ENCODE measurements around the gene RBM20. TPM values are rescaled to one million over a fixed set of nuclear protein-coding genes. Genes with fewer than 3 reads are reported as not detected.
A peak's percentile ranks its signal among the peaks of the same experiment; 100 is the strongest.

Gene RBM20
- total and polyA plus RNA-seq, 10 of the 15 experiments (the other 5 are each of a cell fraction or from before 2014, with no cell fraction given): 0.04 to 0.26 (median 0.15) TPM

DNA sequence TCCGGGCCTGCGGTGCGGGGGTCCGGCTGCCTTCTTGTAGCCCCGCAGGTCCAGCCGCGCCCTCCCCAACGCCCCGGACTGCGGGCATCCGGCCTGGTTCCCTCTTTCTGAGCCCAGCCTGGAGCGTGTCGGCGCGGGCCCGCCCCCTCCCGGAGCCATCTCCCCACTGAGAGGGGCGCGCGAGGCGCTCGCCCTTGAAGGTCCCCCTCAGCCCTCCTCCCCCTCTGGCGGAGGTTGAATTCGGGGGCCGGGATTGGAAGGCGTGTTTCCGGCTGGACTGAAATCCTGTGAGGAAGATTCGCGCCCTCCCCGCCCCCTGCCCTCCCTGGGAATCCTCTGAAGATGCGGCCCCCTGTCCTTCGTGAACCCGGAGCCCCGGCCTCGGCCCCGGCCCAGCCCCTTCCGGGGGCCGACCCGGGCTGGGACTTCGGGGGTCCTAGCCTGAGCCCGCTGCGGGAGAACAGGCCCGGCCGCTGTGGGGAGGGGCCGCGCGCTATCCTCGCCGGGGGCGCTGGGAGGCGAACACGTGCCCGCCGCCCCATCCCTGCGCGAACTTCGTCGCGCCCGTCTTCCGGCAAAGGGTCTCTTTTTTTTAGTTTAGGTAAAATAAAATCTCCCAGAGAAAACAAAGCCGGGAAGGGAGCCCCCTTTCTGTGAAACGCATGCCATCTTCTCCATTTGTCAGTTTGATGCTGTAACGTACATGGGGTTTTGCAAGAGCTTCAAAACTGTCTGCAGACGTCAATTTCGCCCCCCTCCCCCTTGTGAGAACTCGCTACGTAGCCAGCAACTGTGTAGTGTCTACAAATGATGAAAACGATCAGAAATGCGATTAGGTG, 228.2 kb downstream of the RBM20 start (continued):
- TF ChIP-seq, protein P1, sequence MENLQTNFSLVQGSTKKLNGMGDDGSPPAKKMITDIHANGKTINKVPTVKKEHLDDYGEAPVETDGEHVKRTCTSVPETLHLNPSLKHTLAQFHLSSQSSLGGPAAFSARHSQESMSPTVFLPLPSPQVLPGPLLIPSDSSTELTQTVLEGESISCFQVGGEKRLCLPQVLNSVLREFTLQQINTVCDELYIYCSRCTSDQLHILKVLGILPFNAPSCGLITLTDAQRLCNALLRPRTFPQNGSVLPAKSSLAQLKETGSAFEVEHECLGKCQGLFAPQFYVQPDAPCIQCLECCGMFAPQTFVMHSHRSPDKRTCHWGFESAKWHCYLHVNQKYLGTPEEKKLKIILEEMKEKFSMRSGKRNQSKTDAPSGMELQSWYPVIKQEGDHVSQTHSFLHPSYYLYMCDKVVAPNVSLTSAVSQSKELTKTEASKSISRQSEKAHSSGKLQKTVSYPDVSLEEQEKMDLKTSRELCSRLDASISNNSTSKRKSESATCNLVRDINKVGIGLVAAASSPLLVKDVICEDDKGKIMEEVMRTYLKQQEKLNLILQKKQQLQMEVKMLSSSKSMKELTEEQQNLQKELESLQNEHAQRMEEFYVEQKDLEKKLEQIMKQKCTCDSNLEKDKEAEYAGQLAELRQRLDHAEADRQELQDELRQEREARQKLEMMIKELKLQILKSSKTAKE (IDR thresholded peaks at IDR 0.05; ENCODE audit: low read depth, poor library complexity, severe bottlenecking): peak; percentile 73
- no peak for TF ChIP-seq MTA2 (IDR thresholded peaks at IDR 0.05; ENCODE audit: low read depth)
- no peak for TF ChIP-seq FOS (IDR thresholded peaks at IDR 0.05; ENCODE audit: borderline replicate concordance, extremely low read depth, insufficient read length)
- no peak for TF ChIP-seq HDAC2 (IDR thresholded peaks at IDR 0.05)
- TF ChIP-seq, protein P2, sequence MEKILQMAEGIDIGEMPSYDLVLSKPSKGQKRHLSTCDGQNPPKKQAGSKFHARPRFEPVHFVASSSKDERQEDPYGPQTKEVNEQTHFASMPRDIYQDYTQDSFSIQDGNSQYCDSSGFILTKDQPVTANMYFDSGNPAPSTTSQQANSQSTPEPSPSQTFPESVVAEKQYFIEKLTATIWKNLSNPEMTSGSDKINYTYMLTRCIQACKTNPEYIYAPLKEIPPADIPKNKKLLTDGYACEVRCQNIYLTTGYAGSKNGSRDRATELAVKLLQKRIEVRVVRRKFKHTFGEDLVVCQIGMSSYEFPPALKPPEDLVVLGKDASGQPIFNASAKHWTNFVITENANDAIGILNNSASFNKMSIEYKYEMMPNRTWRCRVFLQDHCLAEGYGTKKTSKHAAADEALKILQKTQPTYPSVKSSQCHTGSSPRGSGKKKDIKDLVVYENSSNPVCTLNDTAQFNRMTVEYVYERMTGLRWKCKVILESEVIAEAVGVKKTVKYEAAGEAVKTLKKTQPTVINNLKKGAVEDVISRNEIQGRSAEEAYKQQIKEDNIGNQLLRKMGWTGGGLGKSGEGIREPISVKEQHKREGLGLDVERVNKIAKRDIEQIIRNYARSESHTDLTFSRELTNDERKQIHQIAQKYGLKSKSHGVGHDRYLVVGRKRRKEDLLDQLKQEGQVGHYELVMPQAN (conservative IDR thresholded peaks at IDR 0.05): peak; percentile 80; the same call in 1 of the 2 replicates
- TF ChIP-seq, protein P3, sequence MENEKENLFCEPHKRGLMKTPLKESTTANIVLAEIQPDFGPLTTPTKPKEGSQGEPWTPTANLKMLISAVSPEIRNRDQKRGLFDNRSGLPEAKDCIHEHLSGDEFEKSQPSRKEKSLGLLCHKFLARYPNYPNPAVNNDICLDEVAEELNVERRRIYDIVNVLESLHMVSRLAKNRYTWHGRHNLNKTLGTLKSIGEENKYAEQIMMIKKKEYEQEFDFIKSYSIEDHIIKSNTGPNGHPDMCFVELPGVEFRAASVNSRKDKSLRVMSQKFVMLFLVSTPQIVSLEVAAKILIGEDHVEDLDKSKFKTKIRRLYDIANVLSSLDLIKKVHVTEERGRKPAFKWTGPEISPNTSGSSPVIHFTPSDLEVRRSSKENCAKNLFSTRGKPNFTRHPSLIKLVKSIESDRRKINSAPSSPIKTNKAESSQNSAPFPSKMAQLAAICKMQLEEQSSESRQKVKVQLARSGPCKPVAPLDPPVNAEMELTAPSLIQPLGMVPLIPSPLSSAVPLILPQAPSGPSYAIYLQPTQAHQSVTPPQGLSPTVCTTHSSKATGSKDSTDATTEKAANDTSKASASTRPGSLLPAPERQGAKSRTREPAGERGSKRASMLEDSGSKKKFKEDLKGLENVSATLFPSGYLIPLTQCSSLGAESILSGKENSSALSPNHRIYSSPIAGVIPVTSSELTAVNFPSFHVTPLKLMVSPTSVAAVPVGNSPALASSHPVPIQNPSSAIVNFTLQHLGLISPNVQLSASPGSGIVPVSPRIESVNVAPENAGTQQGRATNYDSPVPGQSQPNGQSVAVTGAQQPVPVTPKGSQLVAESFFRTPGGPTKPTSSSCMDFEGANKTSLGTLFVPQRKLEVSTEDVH (IDR thresholded peaks at IDR 0.05; ENCODE audit: low read depth, partially characterized antibody): peak; percentile 64
- no peak for TF ChIP-seq FOXK2 (IDR thresholded peaks at IDR 0.05)
- TF ChIP-seq BRCA1 (IDR thresholded peaks at IDR 0.05; ENCODE audit: low read depth, low read length): no peak
- no peak for TF ChIP-seq POU2F2 (IDR thresholded peaks at IDR 0.05; ENCODE audit: borderline replicate concordance, low read depth, low read length)
- no peak for TF ChIP-seq SUZ12 (IDR thresholded peaks at IDR 0.05; ENCODE audit: unreplicated experiment)
- TF ChIP-seq, protein P4, sequence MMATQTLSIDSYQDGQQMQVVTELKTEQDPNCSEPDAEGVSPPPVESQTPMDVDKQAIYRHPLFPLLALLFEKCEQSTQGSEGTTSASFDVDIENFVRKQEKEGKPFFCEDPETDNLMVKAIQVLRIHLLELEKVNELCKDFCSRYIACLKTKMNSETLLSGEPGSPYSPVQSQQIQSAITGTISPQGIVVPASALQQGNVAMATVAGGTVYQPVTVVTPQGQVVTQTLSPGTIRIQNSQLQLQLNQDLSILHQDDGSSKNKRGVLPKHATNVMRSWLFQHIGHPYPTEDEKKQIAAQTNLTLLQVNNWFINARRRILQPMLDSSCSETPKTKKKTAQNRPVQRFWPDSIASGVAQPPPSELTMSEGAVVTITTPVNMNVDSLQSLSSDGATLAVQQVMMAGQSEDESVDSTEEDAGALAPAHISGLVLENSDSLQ (IDR thresholded peaks at IDR 0.05): peak; percentile 65
- TF ChIP-seq RFX5 (IDR thresholded peaks at IDR 0.05; ENCODE audit: low read depth, low read length): no peak
- TF ChIP-seq WRNIP1 (IDR thresholded peaks at IDR 0.05; ENCODE audit: borderline replicate concordance, low read depth, low read length): no peak
- TF ChIP-seq, protein P5, sequence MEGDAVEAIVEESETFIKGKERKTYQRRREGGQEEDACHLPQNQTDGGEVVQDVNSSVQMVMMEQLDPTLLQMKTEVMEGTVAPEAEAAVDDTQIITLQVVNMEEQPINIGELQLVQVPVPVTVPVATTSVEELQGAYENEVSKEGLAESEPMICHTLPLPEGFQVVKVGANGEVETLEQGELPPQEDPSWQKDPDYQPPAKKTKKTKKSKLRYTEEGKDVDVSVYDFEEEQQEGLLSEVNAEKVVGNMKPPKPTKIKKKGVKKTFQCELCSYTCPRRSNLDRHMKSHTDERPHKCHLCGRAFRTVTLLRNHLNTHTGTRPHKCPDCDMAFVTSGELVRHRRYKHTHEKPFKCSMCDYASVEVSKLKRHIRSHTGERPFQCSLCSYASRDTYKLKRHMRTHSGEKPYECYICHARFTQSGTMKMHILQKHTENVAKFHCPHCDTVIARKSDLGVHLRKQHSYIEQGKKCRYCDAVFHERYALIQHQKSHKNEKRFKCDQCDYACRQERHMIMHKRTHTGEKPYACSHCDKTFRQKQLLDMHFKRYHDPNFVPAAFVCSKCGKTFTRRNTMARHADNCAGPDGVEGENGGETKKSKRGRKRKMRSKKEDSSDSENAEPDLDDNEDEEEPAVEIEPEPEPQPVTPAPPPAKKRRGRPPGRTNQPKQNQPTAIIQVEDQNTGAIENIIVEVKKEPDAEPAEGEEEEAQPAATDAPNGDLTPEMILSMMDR (IDR thresholded peaks at IDR 0.05 in 2 of 3, conservative IDR thresholded peaks at IDR 0.05 in 1 of 3; ENCODE audit: control insufficient read depth in 2 of 3, extremely low read depth in 1 of 3, insufficient read depth in 1 of 3, low read depth in 3 of 3, low read length in 3 of 3): peak in 2 of 3 experiments; percentile 21 to 26; a peak in 2 of 6 replicates
- no peak for TF ChIP-seq SP1 (IDR thresholded peaks at IDR 0.05; ENCODE audit: low read depth, low read length)
- no peak for TF ChIP-seq NR2C1 (IDR thresholded peaks at IDR 0.05)
- TF ChIP-seq STAT1 (conservative IDR thresholded peaks at IDR 0.05): no peak
- no peak for TF ChIP-seq CBFB (IDR thresholded peaks at IDR 0.05; ENCODE audit: low read depth)
- no peak for TF ChIP-seq EGR1 (IDR thresholded peaks at IDR 0.05; ENCODE audit: borderline replicate concordance in 1 of 2, low read depth in 2 of 2, low read length in 2 of 2)

Data from GM12878 (cell line).